Activated CD4-positive, alpha-beta T cell treated with anti-CD3 and anti-CD28 coated beads, Interleukin-2, Interleukin-4, amounts not matched to agents 100 ng/mL and 50 ng/mL, durations not matched to agents 16 hours and 8 hours (primary cell): ENCODE results near the gene ST8SIA4.
"Not testable (repeated sequence)": the region's sequence is repeated elsewhere in the genome, so short reads cannot be mapped to it uniquely, and the experiment has no call there.

ENCODE experiments used
- DNase-seq: peaks from one replicate; pipeline ENCODE4 v3.0.0-alpha.2; 2020; ENCODE audit warnings: low spot score

The ST8SIA4 gene

GRCh38 chr5:100828071-100828897 lies 74.8 kb downstream of the ST8SIA4 start:
- peak; percentile 33 for DNase-seq

GRCh38 chr5:100827481-100827889 lies 75.6 kb downstream of the ST8SIA4 start:
- DNase-seq, result no peak

- DNase-seq, result peak; percentile 39
Measured at GRCh38 chr5:100826133-100826532, 76.9 kb downstream of the ST8SIA4 start.

- no peak for DNase-seq
Measured at GRCh38 chr5:100824635-100825034, 78.4 kb downstream of the ST8SIA4 start.

DNA sequence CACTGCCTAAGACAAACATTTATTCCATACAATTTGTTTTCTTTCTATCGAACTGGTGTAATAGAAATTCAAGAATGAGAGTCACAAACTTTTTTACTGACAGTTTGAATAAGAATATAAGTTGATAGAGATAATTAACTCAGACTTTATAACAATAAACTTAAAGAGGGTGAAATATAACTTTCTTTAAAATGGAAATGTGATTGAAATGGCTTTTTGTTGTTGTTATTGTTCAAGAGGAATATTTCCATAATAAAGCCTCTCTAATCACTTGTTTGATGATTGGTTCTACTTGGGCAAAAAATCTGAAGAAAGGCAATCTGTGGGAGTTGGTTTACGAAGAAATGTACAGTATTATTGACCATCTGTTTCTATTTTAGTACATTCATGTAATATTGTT lies 79.3 kb downstream of the ST8SIA4 start:
- no peak for DNase-seq

DNA sequence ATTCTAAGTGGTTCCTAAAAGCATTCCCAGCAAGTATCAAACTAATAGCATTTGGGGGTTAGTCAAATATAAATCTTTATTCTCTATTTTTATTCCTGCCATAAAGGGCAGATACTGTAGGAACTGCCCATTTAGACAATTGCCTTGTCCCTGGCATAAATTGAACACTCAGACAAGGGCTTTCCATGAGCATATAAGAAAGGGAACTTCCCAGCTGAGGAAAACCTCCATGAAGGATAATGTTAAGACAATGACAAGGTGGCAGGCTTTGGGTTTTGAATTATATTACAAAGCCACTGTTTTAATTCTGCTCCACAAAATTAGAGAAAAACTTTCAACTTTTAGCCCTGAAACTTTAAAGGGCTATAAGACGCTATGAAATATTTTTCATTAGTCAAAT lies 81.3 kb downstream of the ST8SIA4 start:
- no peak for DNase-seq

DNA sequence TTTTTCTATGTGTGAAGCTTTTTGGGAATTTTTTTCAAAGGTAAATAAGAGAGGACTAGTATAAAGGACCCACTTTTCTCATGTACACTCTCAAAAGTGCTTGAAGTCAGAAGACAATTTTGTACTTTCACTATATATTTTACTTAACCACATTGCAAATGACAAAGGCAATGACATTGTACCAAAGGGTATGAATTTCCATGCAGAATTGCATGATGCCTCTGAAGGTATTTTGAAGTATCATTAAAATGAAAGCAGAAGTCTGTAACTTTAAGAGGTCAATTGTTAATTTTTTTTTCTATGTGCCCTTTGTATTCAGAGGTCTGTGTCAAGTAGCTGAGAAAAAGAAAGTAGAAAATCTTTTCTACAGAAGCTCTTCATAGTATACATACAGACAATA lies 84.7 kb downstream of the ST8SIA4 start:
- DNase-seq, result no peak

DNA sequence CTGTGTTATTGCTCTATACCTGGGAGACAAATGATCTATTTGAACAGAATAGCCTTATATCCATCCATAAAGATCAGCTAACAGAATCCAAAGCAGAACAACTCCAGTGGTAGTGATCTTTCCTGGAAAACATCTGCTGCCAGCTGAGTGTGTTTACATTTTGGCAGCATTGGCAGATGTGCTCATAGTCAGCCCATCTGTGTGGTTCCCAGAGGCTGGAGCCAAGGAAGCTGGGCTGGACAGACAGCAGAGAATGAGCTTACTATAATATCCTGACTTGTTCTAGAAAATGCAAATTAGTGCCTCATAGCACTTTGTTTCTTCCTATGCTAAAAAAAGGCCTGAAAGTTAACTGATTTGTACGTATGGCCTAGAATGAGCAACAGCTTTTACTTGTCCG lies 99.7 kb downstream of the ST8SIA4 start:
- DNase-seq, result no peak

- DNase-seq, result no peak
Measured at GRCh38 chr5:100802208-100802607, 100.9 kb downstream of the ST8SIA4 start.

DNA sequence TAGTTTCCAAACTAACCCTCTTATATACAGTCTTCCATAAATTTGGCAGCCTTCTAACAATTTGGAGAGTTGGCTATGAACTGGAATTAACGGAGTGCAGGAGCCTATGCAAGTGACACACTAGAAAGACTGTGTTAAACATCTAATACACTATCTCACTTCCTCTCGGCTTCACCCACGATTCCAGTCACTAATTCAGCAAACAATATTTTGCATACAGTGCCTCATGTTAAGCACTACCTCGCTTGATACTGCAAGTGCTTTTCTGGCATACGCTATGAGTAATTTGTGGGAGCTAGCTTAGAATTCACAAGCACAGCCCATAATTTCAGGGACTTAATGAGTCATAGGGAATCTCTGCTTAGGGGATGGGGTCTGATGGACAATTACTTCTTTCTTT lies 102.5 kb downstream of the ST8SIA4 start:
- DNase-seq, result no peak

DNA sequence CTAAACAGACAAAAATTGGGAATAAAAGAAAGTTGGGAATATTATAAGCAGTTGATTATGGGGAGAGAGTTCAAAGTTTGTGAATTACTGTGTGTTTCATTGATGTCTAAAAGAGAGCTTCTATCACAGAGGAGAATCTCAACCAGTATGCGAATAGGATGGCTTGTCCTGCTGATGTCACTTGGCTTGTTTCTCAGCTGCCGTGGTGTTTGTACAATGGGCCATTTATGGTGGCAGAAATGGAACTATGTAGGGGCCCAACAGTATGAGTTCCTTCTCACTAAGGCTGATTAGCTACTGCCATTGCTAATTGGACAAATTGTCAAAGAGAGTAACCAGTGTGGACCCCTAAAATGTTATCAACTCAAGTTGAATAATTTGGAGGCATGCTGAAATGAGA lies 103.9 kb downstream of the ST8SIA4 start:
- no peak for DNase-seq

- no peak for DNase-seq
Measured at GRCh38 chr5:100797861-100798260, 105.2 kb downstream of the ST8SIA4 start.

DNA sequence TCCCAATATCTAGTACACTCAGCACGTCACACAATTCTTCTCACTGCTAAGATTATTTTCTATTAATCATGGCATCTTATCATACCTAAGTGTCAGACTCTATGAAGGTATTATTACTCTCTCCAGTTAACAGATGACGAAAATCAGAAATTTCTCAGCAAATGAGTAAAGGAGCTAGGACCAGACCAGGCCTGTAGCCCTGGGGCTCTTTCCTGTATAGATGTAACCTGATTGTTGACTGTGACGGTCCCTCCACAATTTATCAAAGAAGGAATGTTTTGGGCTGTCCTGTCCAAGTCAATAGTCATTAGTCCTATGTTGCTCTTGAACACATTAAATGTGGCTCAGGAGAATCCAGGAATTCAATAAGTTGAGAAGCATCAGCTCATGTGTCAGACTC lies 106.2 kb downstream of the ST8SIA4 start:
- DNase-seq, result no peak

DNA sequence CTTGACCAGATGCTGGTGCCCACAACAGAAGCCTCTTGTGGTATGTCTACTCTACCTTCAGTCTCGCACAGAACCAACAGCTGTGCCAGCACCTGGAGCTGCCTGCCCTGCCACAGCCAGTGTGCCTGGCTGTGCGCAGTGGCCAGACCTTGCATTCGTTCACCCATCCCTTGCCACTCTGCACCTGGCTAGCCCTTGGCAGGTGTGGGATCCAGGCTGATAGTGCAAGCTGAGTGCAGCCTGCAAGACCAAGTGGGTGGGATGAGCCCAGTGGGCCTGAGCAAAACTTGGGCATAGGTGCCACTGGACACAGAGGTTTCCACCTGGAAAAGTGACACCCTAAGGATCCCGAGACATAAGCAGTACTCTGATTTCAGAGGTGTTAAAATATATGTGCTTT lies 108.2 kb downstream of the ST8SIA4 start:
- no peak for DNase-seq

DNA sequence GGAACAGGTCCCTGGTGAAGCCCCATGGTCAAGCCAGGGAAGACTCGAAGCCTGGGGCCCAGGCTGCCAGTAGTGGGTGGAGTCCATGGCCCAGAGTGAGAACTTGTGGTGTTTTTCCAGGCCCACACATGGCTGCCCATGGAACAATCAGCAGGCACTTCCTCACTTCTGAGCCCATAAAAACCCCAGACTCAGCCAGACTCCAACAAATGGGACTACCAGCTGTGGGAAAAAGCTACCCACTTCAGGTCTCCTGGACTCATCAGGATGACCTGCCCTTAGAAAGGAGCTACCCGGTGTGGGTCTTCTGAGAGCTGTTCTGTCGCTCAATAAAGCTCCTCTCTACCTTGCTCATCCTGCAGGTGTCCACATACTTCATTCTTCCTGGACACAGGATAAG lies 108.9 kb downstream of the ST8SIA4 start:
- DNase-seq, result no peak

DNA sequence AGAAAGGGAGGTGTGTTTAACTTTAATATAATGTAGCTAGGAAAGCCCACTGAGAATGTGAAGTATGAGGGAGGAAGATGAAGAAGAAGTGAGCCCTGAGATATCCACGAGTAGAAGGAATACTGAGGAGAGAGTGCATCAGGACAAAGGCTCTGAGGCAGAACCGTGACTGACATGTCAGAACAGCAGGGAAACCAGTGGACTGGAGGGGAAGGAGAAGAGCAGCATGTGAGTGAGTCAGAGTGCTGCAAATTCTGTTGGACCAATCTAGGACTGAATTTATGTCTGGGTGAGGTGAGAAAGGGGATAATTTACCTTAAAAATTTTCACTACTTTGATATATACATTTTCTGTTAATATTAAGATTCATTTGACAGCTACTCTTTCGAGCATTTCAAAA lies 110.3 kb downstream of the ST8SIA4 start:
- DNase-seq, result no peak

DNA sequence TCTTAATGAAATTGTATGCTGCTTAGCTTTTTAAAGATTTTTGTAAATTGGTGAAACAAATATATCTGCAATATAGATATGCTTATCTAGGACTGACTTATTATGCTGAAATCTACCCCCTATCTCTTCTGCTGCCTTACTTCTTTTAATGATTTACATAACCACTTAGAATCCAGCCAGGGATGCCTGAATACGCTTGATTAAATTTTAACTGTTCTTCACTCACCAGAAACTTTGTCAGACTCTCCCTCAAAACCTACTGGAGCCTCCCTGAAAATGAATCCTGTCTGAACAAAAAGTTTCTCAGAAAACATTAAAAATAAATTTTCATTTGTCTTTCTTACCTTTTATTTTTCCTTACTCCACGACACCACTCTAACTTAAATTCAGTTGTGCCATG lies 111.7 kb downstream of the ST8SIA4 start:
- no peak for DNase-seq

- DNase-seq, result no peak
Measured at GRCh38 chr5:100790951-100791350, 112.1 kb downstream of the ST8SIA4 start.

- no peak for DNase-seq
Measured at GRCh38 chr5:100790170-100790665, 112.9 kb downstream of the ST8SIA4 start.

GRCh38 chr5:100789694-100790093 lies 113.4 kb downstream of the ST8SIA4 start:
- peak; percentile 53 for DNase-seq

- no peak for DNase-seq
Measured at GRCh38 chr5:100788417-100788816, 114.7 kb downstream of the ST8SIA4 start.

DNA sequence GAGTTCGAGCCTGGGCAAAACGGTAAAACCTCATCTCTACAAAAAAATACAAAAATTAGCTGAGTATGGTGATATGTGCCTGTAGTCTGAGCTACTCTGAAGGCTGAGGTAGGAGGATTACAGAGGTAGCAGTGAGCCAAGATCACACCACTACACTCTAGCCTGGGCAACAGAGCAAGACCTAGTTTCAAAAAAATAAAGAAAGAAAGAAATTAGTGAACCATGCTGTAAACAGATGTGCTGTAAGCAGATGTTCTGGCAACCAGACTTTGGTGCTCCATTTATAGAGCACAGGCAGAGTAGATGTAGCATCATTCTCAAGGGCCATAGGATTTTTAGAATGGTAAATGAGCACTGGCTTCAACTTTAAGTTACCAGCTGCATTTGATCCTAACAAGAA lies 115.4 kb downstream of the ST8SIA4 start:
- DNase-seq, result no peak

DNA sequence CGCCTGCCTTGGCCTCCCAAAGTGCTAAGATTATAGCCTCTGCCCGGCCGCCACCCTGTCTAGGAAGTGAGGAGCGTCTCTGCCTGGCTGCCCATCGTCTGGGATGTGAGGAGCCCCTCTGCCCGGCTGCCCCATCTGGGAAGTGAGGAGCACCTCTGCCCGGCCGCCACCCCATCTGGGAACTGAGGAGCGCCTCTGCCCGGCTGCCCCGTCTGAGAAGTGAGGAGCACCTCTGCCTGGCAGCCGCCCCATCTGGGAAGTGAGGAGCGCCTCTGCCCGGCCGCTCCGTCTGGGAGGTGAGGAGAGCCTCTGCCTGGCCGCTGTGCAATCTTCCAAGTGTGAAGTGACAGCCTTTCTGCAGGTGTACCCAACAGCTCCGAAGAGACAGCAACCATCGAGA lies 117.5 kb downstream of the ST8SIA4 start:
- DNase-seq, result not testable (repeated sequence)

DNA sequence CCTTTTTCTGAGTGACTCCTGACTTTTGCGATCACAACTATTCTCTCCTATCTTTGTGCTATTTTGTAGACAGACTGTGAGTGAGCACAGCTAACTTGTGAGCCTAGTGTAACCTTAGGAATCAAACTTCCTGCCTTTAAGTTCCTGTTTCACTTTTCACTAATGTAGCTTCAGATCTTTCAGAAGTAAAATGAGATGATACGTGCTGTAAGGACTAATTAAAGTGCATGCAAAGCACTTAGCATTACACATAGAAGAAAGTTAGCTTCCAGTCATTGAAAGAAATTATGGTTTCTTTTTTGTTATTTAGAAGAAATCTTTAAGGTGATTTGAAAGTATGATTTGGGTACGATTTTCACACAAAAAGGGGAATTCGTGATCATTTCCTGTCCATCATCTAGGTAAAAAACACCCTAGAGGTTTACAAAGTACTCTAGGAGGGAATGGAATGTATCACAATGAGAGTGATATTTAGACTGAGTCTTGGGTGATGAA lies 122.7 kb downstream of the ST8SIA4 start:
- DNase-seq, result peak; percentile 37
